H1 (cell line): ENCODE results near the gene RAD50. TPM values are rescaled to one million over a fixed set of nuclear protein-coding genes. Genes with fewer than 3 reads are reported as not detected.

Experiments
- BACH1 ChIP-seq: IDR thresholded peaks from 2 replicates; pipeline ENCODE4 v1.6.1; 2012; ENCODE audit warnings: low read length, improper control_type of control experiment
- BCL11A ChIP-seq, 2 experiments: IDR thresholded peaks; one replicate each; pipeline ENCODE4 v1.6.1; 2011; ENCODE audit warnings: low read depth in 2 of 2, low read length in 2 of 2, mild to moderate bottlenecking in 2 of 2
- POLR2A ChIP-seq, 2 experiments: IDR thresholded peaks; 1 replicate in 1 of 2; 2 replicates in 1 of 2; pipeline ENCODE4 v1.6.1; 2011; ENCODE audit warnings: low read depth in 2 of 2, low read length in 2 of 2, mild to moderate bottlenecking in 2 of 2; ENCODE audit errors: control extremely low read depth in 1 of 2
- SP4 ChIP-seq: IDR thresholded peaks from 2 replicates; pipeline ENCODE4 v1.6.1; 2012; ENCODE audit warnings: low read length, inconsistent platforms
- ZNF274 ChIP-seq: IDR thresholded peaks from 2 replicates; pipeline ENCODE4 v1.7.0; 2012; ENCODE audit warnings: low read length, borderline replicate concordance; ENCODE audit errors: extremely low read depth
- polyA plus RNA-seq, 7 experiments: library from polyadenylated mRNA; depleted of rRNA in 3 of 7; stranded (reverse) in 5 of 7; unstranded in 2 of 7; fragments of >200 nt in 5 of 7; fragments of 200-250 nt in 2 of 7; gene quantifications; 1 replicate in 5 of 7; 2 replicates in 1 of 7; 4 replicates in 1 of 7; pipeline versions ENCODE4 v1.2.1 to v1.2.3, GENCODE V29; 2011 to 2013; ENCODE audit warnings: missing spikeins in 2 of 7, mixed read lengths in 2 of 7
- total RNA-seq: library from RNA; stranded (reverse); fragmentation: NEBNext Ultra II Directional; extraction: Animal tissue kit (Norgen Biotek cat#: 25700); gene quantifications from 2 replicates; pipeline ENCODE4 v1.2.1, GENCODE V29; 2021

RAD50 gene
- total and polyA plus RNA-seq, 2 of the 8 experiments (the other 6 are each of a cell fraction or from before 2014, with no cell fraction given): 10.1 to 39.4 TPM

DNA sequence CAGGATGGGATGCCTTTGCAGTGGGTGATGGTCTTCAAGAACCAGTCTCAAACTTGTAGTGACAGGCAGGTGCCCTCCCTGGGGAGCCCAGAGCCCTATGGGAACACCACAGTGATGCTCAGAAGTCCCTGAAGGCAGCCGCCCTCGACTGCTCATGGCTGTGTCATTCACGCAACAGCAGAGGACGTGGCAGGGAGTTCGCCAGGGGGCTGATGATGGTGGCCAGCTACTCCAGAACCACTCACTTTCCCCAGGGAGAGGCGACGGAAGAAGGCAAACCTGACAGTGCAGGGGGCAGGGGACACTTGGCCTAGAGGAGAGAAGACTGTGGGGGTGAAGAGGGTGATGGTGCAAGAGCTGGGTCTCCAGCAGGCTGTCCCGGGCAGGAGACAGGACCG is 105.2 kb downstream of the RAD50 start (continued):
- TF ChIP-seq BACH1 (no peak), SP4 (no peak), BCL11A (IDR thresholded peaks at IDR 0.05; ENCODE audit: low read depth in 2 of 2, low read length in 2 of 2) (no peak), ZNF274 (no peak), POLR2A (IDR thresholded peaks at IDR 0.05; ENCODE audit: control extremely low read depth in 1 of 2, low read depth in 2 of 2, low read length in 2 of 2) (no peak)
